ENCODE data around the gene CCNL1. TPM values are rescaled to one million over a fixed set of nuclear protein-coding genes. Genes with fewer than 3 reads are reported as not detected.
"Not testable (repeated sequence)": the region's sequence is repeated elsewhere in the genome, so short reads cannot be mapped to it uniquely, and the experiment has no call there.

CCNL1 gene
- total and polyA plus RNA-seq, 2 donors (not counting 3 experiments of a cell fraction or from before 2014, with no cell fraction given): 119 to 137 TPM

GRCh38 chr3:157174290-157174648 lies 14.3 kb upstream of the CCNL1 start:
- no peaks in the 10 kb centered on the region for H3K9me1 ChIP-seq (replicated peaks; ENCODE audit: control insufficient read depth, extremely low read depth, insufficient read depth, low read length)

GRCh38 chr3:157173343-157173742 lies 13.4 kb upstream of the CCNL1 start:
- ChIA-PET POLR2A (interaction anchor here (4.2 kb wide), 1 partner anchor 12 kb away, joined by 105 read pairs; the partner anchor contains the start of gene CCNL1), CTCF (interaction anchor here (3.7 to 4.8 kb wide), 2 partner anchors 13 to 29 kb away, joined by 28 to 39 read pairs; partner anchors contain the start of gene CCNL1)
- not testable (repeated sequence) for FAIRE-seq

More at GRCh38 chr3:157174290-157174648, 14.3 kb upstream of the CCNL1 start:
- peak overlapping the region; percentile 72 for H3K9ac ChIP-seq (replicated peaks; ENCODE audit: extremely low read depth, insufficient read depth, low read length)
- no peaks in the 10 kb centered on the region for H4K20me1 ChIP-seq (replicated peaks; ENCODE audit: control insufficient read depth, extremely low read depth, insufficient read depth, low read length)
- H3K36me3 ChIP-seq (ENCODE audit: control insufficient read depth in 2 of 2, extremely low read depth in 1 of 2, insufficient read depth in 2 of 2, low read length in 2 of 2): no peaks in the 10 kb centered on the region
- no peak for DNase-seq (ENCODE audit: low read depth, low spot score)
- H3K9me3 ChIP-seq (replicated peaks; ENCODE audit: control insufficient read depth, insufficient read depth, low read length): no peaks in the 10 kb centered on the region
- TF ChIP-seq GATA2 (IDR thresholded peaks at IDR 0.05; ENCODE audit: insufficient read depth, insufficient read length, low read depth, low read length): no peak
- TF ChIP-seq EZH2 (IDR thresholded peaks at IDR 0.05; ENCODE audit: borderline replicate concordance, low read depth, low read length, severe bottlenecking): no peak
- no peak for TF ChIP-seq POLR2A (IDR thresholded peaks at IDR 0.05; ENCODE audit: low read depth, low read length)
- TF ChIP-seq MAX (IDR thresholded peaks at IDR 0.05; ENCODE audit: insufficient read depth, insufficient read length): no peak
- no peak for TF ChIP-seq POLR2AphosphoS5 (IDR thresholded peaks at IDR 0.05; ENCODE audit: insufficient read depth, low read depth, low read length)
- no peak for TF ChIP-seq CTCF (IDR thresholded peaks at IDR 0.05; ENCODE audit: extremely low read depth in 1 of 2, insufficient read depth in 1 of 2, low read depth in 1 of 2, low read length in 2 of 2)
- no peak for TF ChIP-seq MYC (IDR thresholded peaks at IDR 0.05; ENCODE audit: low read depth, low read length)
- TF ChIP-seq FOS (IDR thresholded peaks at IDR 0.05; ENCODE audit: borderline replicate concordance, insufficient read depth, low read length): no peak
- TF ChIP-seq JUN (IDR thresholded peaks at IDR 0.05; ENCODE audit: borderline replicate concordance, insufficient read depth, insufficient read length, low read depth): no peak
- H3K27ac ChIP-seq (ENCODE audit: insufficient read depth, low read depth, low read length): peak overlapping the region; percentile 87
- POLR2A ChIA-PET: interaction anchor here (0.6 to 4.2 kb wide), 2 partner anchors 13 to 264 kb away, joined by 4 to 105 read pairs; partner anchors contain the start of gene CCNL1
- no peak for FAIRE-seq
- H3K4me1 ChIP-seq (ENCODE audit: control insufficient read depth, extremely low read depth, insufficient read depth, low read length): peaks cover 16% of the 10 kb centered on the region
- BruUV-seq (replicated peaks): TSS peak; percentile 97
- intact Hi-C loops (cut with micrococcal nuclease): no loop called here
- dilution Hi-C loops (cut with MboI; ENCODE audit: extremely low pct_ligation_motif_present, low sequenced_read_pairs): no loop called here
- peak overlapping the region; percentile 70 for H3K4me2 ChIP-seq (ENCODE audit: insufficient read depth, low read length)
- H3K4me3 ChIP-seq (replicated peaks in 1 of 3; ENCODE audit: insufficient read depth in 1 of 3, low read depth in 1 of 3, low read length in 3 of 3): peak overlapping the region in 2 of 3 experiments; percentile 24 to 47
- CTCF ChIA-PET: interaction anchor here (1.1 to 4.8 kb wide), 5 partner anchors 9 to 359 kb away, joined by 4 to 39 read pairs (median 17); partner anchors contain the start of gene CCNL1
- peaks cover 11% of the 10 kb centered on the region for H3K79me2 ChIP-seq (ENCODE audit: control insufficient read depth, insufficient read depth, low read length)
- H2AFZ ChIP-seq (ENCODE audit: low read depth, low read length): peak overlapping the region; percentile 61
- no peaks in the 10 kb centered on the region for H3K27me3 ChIP-seq (ENCODE audit: control insufficient read depth in 2 of 2, insufficient read depth in 2 of 2, low read length in 2 of 2)

More at GRCh38 chr3:157173343-157173742, 13.4 kb upstream of the CCNL1 start:
- BruUV-seq (replicated peaks); H3K4me3 ChIP-seq (replicated peaks in 1 of 3; ENCODE audit: insufficient read depth in 1 of 3, low read depth in 1 of 3, low read length in 3 of 3); H4K20me1 ChIP-seq (replicated peaks; ENCODE audit: control insufficient read depth, extremely low read depth, insufficient read depth, low read length); intact Hi-C loops (cut with micrococcal nuclease); H3K9me3 ChIP-seq (replicated peaks; ENCODE audit: control insufficient read depth, insufficient read depth, low read length); H3K36me3 ChIP-seq (ENCODE audit: control insufficient read depth in 2 of 2, extremely low read depth in 1 of 2, insufficient read depth in 2 of 2, low read length in 2 of 2); H3K27ac ChIP-seq (ENCODE audit: insufficient read depth, low read depth, low read length); H3K27me3 ChIP-seq (ENCODE audit: control insufficient read depth in 2 of 2, insufficient read depth in 2 of 2, low read length in 2 of 2); dilution Hi-C loops (cut with MboI; ENCODE audit: extremely low pct_ligation_motif_present, low sequenced_read_pairs); H3K9me1 ChIP-seq (replicated peaks; ENCODE audit: control insufficient read depth, extremely low read depth, insufficient read depth, low read length); H2AFZ ChIP-seq (ENCODE audit: low read depth, low read length); DNase-seq (ENCODE audit: low read depth, low spot score); H3K4me2 ChIP-seq (ENCODE audit: insufficient read depth, low read length); H3K9ac ChIP-seq (replicated peaks; ENCODE audit: extremely low read depth, insufficient read depth, low read length): not testable (repeated sequence)
- H3K79me2 ChIP-seq (ENCODE audit: control insufficient read depth, insufficient read depth, low read length): peaks cover 11% of the 10 kb centered on the region
- peaks cover 16% of the 10 kb centered on the region for H3K4me1 ChIP-seq (ENCODE audit: control insufficient read depth, extremely low read depth, insufficient read depth, low read length)

Data from endothelial cell of umbilical vein (primary cell).